HFFc6 (cell line): ENCODE measurements around the gene RBFOX1. TPM values are rescaled to one million over a fixed set of nuclear protein-coding genes. Genes with fewer than 3 reads are reported as not detected.

Experiments used
- DNase-seq: peaks from one replicate; pipeline ENCODE4 v3.0.0-alpha.2; 2018
- H3K27ac Mint-ChIP-seq: 2 replicates; pipeline ENCODE4 v1.8.0; 2020; ENCODE audit warnings: mild to moderate bottlenecking, mixed read lengths
- H3K27me3 Mint-ChIP-seq: 2 replicates; pipeline ENCODE4 v1.8.0; 2021; ENCODE audit warnings: mild to moderate bottlenecking, moderate library complexity, mixed read lengths; ENCODE audit not compliant: insufficient read depth
- H3K36me3 Mint-ChIP-seq: 2 replicates; pipeline ENCODE4 v1.8.0; 2021; ENCODE audit warnings: low read depth, mixed read lengths
- H3K4me1 Mint-ChIP-seq: 2 replicates; pipeline ENCODE4 v1.8.0; 2020; ENCODE audit warnings: low read depth, mixed read lengths
- H3K4me3 Mint-ChIP-seq: 2 replicates; pipeline ENCODE4 v1.8.0; 2020; ENCODE audit warnings: mild to moderate bottlenecking, moderate library complexity, mixed read lengths
- H3K9me3 Mint-ChIP-seq: 2 replicates; pipeline ENCODE4 v1.8.0; 2020; ENCODE audit warnings: mild to moderate bottlenecking, mixed read lengths
- total RNA-seq, 6 experiments: library from RNA; stranded (reverse); fragmentation: NEBNext Ultra II Directional; extraction: Animal tissue kit (Norgen Biotek cat#: 25700); gene quantifications; 2 replicates in 1 of 6; 3 replicates in 5 of 6; pipeline ENCODE4 v1.2.3, GENCODE V29; 2021
- TF ChIP-seq, protein P1 (sequence below): fragments of 200-600 bp; sonication (generic); IDR thresholded peaks from 2 replicates; pipeline ENCODE4 v1.5.0; 2021; ENCODE audit warnings: antibody characterized with exemption, mild to moderate bottlenecking

Gene RBFOX1
- total RNA-seq, 6 experiments from 2014 or later = not detected

DNA sequence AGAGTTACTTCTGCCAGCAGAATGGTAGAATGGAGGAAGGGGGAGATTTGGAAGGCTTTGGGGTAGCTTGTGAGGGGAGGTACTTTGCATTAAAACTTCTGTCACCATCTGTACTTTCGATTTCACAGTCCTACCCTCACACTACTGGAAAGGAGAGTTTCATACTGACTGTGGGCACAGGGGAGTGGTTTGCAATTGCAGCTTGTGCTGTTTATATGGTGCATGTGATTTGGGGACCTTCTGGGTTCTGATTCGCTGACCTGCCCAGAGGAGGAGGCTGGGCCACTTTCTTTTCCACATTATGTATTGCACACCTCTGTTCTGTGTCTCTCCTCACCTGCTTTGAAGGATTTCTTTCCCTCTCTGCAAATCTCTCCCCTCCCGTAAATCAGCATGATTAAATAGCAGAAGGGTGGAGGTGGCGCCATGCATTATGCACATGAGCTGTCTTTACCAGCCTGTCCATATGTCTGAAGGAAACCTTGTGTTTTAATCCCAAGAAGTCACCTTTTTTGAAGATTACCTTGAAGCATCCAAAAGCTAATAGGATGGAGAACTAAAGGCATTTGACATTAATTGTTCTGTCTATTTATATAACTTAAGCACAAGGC, 90.9 kb downstream of the RBFOX1 start:
- H3K36me3 Mint-ChIP-seq = no peaks in the 10 kb centered on the region; the same call in 1 of the 2 replicates
- no peak overlapping the region for H3K4me3 Mint-ChIP-seq
- no peaks in the 10 kb centered on the region for H3K27me3 Mint-ChIP-seq
- TF ChIP-seq, protein P1, sequence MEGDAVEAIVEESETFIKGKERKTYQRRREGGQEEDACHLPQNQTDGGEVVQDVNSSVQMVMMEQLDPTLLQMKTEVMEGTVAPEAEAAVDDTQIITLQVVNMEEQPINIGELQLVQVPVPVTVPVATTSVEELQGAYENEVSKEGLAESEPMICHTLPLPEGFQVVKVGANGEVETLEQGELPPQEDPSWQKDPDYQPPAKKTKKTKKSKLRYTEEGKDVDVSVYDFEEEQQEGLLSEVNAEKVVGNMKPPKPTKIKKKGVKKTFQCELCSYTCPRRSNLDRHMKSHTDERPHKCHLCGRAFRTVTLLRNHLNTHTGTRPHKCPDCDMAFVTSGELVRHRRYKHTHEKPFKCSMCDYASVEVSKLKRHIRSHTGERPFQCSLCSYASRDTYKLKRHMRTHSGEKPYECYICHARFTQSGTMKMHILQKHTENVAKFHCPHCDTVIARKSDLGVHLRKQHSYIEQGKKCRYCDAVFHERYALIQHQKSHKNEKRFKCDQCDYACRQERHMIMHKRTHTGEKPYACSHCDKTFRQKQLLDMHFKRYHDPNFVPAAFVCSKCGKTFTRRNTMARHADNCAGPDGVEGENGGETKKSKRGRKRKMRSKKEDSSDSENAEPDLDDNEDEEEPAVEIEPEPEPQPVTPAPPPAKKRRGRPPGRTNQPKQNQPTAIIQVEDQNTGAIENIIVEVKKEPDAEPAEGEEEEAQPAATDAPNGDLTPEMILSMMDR = no peak
- no peaks in the 10 kb centered on the region for H3K4me1 Mint-ChIP-seq
- no peak overlapping the region for H3K27ac Mint-ChIP-seq
- no peak for DNase-seq
- peaks cover 51% of the 10 kb centered on the region for H3K9me3 Mint-ChIP-seq

DNA sequence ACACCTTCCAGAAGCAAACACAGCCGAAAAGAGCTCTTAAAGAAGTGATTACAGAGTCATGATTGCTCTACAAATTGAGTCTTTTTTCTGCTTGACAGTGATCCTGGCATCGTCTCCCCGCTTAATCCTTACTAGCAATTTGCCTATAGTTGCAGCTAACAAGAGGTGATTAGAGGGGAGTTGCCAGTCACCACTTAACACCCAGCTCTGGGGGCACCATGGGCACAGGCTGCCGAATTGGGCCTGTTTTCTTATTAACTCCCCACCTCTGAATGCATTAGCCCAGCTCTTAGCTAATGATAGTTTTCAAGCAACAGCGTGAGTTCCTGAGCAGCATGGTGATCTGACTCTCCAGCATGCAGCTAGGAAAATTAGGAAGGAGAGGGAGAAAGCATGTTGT, 93.5 kb downstream of the RBFOX1 start:
- Mint-ChIP-seq H3K36me3 (no peaks in the 10 kb centered on the region; the same call in 1 of the 2 replicates), H3K9me3 (peaks cover 47% of the 10 kb centered on the region), H3K4me3 (no peak overlapping the region), H3K27me3 (no peaks in the 10 kb centered on the region), H3K27ac (no peak overlapping the region), H3K4me1 (no peaks in the 10 kb centered on the region)
- TF ChIP-seq, protein P1 = no peak
- DNase-seq = no peak

- TF ChIP-seq, protein P1 = no peak
- Mint-ChIP-seq H3K36me3 (peaks cover 4% of the 10 kb centered on the region; the same call in 1 of the 2 replicates), H3K27ac (no peak overlapping the region), H3K9me3 (peaks cover 55% of the 10 kb centered on the region), H3K4me3 (no peak overlapping the region), H3K27me3 (no peaks in the 10 kb centered on the region), H3K4me1 (no peaks in the 10 kb centered on the region)
- no peak for DNase-seq
These were observed 99.1 kb downstream of the RBFOX1 start for GRCh38 chr16:7431723-7432122.

- DNase-seq = no peak
- no peak overlapping the region for H3K4me3 Mint-ChIP-seq
- H3K27ac Mint-ChIP-seq = no peak overlapping the region
- 0 out of 2 replicates have a peak, but pooled peaks cover 4% of the 10 kb centered on the region for H3K36me3 Mint-ChIP-seq
- TF ChIP-seq, protein P1 = no peak
- no peaks in the 10 kb centered on the region for H3K4me1 Mint-ChIP-seq
- H3K27me3 Mint-ChIP-seq = no peaks in the 10 kb centered on the region
- peaks cover 30% of the 10 kb centered on the region for H3K9me3 Mint-ChIP-seq
These were observed 103.7 kb downstream of the RBFOX1 start for GRCh38 chr16:7436306-7436705.

DNA sequence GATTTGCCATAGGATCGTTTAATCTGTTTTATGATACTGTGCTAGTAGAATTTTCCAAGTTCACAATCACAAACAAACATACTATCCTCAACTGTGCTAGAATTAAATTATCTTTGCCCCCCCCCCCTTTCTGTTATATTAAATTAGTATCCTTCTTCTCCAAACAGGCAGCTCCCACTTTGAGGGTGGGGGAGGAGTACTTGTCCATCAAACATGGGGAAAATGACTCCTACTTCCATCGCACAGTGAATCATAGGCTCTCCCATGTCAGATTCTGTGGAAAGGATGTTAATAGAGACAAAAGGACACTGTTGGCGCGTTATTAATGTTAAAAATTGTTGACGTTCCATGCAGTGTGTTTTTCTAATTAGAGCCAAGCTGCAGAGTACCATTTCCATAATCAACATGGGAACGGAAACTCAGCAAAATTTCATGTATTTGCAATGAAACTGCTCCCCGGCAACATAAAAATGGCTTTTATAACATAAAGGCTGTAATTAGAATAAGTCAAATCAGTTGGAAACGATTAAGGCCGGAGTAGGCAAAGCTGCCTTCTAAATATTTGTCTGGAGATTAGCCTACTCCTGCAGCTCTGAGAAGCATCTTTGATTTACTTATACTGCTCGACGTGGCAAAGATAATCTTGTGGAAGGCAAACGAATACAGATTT, 104.6 kb downstream of the RBFOX1 start:
- H3K4me3 Mint-ChIP-seq = no peak overlapping the region
- no peak overlapping the region for H3K27ac Mint-ChIP-seq
- no peaks in the 10 kb centered on the region for H3K4me1 Mint-ChIP-seq
- peaks cover 36% of the 10 kb centered on the region for H3K9me3 Mint-ChIP-seq
- DNase-seq = no peak
- no peaks in the 10 kb centered on the region for H3K27me3 Mint-ChIP-seq
- TF ChIP-seq, protein P1 = no peak
- 0 out of 2 replicates have a peak, but pooled peaks cover 4% of the 10 kb centered on the region for H3K36me3 Mint-ChIP-seq
